AG04450 (cell line): Measurements from ENCODE around the gene METTL5. TPM values are rescaled to one million over a fixed set of nuclear protein-coding genes. Genes with fewer than 3 reads are reported as not detected.
"Not testable (repeated sequence)": the region's sequence is repeated elsewhere in the genome, so short reads cannot be mapped to it uniquely, and the experiment has no call there.

Source experiments
- CTCF ChIA-PET: fragments of 300-600, 350-600 bp; formaldehyde crosslinking; extraction: SDS; loops from one replicate; lab custom pipeline; 2022; ENCODE audit warnings: antibody characterized with exemption, inconsistent platforms; lab: Charles Lee
- POLR2A ChIA-PET: fragments of 350-600 bp; formaldehyde crosslinking; extraction: SDS; loops from one replicate; lab custom pipeline; 2021; ENCODE audit warnings: antibody characterized with exemption, inconsistent platforms; lab: Yijun Ruan, JAX
- DNase-seq: peaks from one replicate; pipeline ENCODE4 v3.0.0-alpha.2; 2011; ENCODE audit warnings: low read depth, low spot score
- H3K27ac ChIP-seq: one replicate; pipeline ENCODE4 v1.5.1; 2012; ENCODE audit warnings: low read depth, low read length, control low read depth
- H3K27me3 ChIP-seq: one replicate; pipeline ENCODE4 v1.6.0; 2012; ENCODE audit warnings: low read length; ENCODE audit not compliant: control insufficient read depth, insufficient read depth
- H3K4me3 ChIP-seq: 2 replicates; pipeline ENCODE4 v1.5.1; 2011; ENCODE audit warnings: mild to moderate bottlenecking, low read depth, low read length, control low read depth
- H3K9me3 ChIP-seq: 2 replicates; pipeline ENCODE4 v1.5.1; 2012; ENCODE audit warnings: low read length; ENCODE audit not compliant: control insufficient read depth, insufficient read depth
- CTCF ChIP-seq: IDR thresholded peaks from 2 replicates; pipeline ENCODE4 v1.5.1; 2011; ENCODE audit warnings: low read depth, low read length, control low read depth, inconsistent platforms
- polyA plus RNA-seq: library from polyadenylated mRNA; depleted of rRNA; stranded (reverse); fragments of >200 nt; gene quantifications from 2 replicates; pipeline ENCODE4 v1.2.3, GENCODE V29; 2011

Gene METTL5
- polyA plus RNA-seq, 1 experiment: 45.0 TPM

- no peak for TF ChIP-seq CTCF
- no peaks in the 10 kb centered on the region for H3K27me3 ChIP-seq
- H3K27ac ChIP-seq: no peak overlapping the region
- ChIA-PET CTCF (interaction anchor here (0.7 to 1.6 kb wide), 2 partner anchors 12 to 338 kb away, joined by 3 to 7 read pairs; no protein-coding TSS in a partner anchor), POLR2A (no interaction called here)
- DNase-seq: no peak
- H3K4me3 ChIP-seq: no peak overlapping the region
- H3K9me3 ChIP-seq: no peaks in the 10 kb centered on the region
Measured at GRCh38 chr2:169865492-169865891, 40.8 kb upstream of the METTL5 start.

- DNase-seq: no peak
- Histone ChIP-seq H3K9me3 (no peaks in the 10 kb centered on the region), H3K27ac (no peak overlapping the region), H3K4me3 (no peak overlapping the region), H3K27me3 (no peaks in the 10 kb centered on the region)
- TF ChIP-seq CTCF: no peak
- CTCF ChIA-PET: interaction anchor here (1.0 kb wide), 1 partner anchor 9 kb away, joined by 3 read pairs; no protein-coding TSS in a partner anchor
- POLR2A ChIA-PET: no interaction called here
Measured at GRCh38 chr2:169862816-169863215, 38.1 kb upstream of the METTL5 start.

GRCh38 chr2:169860149-169860548, 35.4 kb upstream of the METTL5 start:
- no peaks in the 10 kb centered on the region for H3K9me3 ChIP-seq
- H3K27me3 ChIP-seq: no peaks in the 10 kb centered on the region
- TF ChIP-seq CTCF: no peak
- H3K4me3 ChIP-seq: no peak overlapping the region
- ChIA-PET CTCF (no interaction called here), POLR2A (no interaction called here)
- H3K27ac ChIP-seq: no peak overlapping the region
- no peak for DNase-seq

DNA sequence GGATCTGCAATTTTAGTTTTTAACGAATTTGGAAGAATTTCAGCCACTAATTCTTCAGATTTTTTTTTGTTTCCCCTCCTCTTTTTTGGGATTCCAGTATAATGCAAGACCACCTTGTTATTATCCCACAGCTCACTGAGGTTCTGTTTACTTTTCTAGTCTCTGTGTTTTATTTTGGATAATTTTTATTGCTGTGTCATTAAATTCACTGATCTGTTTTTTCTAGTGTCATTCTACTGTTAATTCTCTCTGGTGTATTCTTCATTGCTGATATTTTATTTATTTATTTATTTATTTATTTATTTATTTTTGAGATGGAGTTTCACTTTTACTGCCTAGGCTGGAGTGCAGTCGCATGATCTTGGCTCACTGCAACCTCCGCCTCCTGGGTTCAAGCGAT, 34.7 kb upstream of the METTL5 start:
- POLR2A ChIA-PET: no interaction called here
- no peak for TF ChIP-seq CTCF
- CTCF ChIA-PET: no interaction called here
- DNase-seq: no peak
- Histone ChIP-seq H3K4me3 (no peak overlapping the region), H3K27ac (no peak overlapping the region), H3K27me3 (no peaks in the 10 kb centered on the region), H3K9me3 (no peaks in the 10 kb centered on the region)

DNA sequence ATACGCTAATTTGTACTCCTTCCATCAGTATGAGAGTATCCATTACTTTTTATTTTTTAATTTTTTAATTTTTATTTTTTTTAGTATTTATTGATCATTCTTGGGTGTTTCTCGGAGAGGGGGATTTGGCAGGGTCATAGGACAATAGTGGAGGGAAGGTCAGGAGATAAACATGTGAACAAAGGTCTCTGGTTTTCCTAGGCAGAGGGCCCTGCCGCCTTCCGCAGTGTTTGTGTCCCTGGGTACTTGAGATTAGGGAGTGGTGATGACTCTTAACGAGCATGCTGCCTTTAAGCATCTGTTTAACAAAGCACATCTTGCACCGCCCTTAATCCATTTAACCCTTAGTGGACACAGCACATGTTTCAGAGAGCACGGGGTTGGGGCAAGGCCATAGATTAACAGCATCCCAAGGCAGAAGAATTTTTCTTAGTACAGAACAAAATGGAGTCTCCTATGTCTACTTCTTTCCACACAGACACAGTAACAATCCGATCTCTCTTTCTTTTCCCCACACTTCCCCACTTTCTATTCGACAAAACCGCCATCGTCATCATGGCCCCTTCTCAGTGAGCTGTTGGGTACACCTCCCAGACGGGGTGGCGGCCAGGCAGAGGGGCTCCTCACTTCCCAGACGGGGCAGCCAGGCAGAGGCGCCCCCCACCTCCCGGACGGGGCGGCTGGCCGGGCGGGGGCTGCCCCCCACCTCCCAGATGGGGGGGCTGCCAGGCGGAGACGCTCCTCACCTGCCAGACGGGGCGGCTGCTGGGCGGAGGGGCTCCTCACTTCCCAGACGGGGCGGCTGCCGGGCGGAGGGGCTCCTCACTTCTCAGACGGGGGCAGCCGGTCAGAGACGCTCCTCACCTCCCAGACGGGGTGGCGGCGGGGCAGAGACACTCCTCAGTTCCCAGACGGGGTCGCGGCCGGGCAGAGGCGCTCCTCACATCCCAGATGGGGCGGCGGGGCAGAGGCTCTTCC, 30.9 kb upstream of the METTL5 start:
- H3K4me3 ChIP-seq, H3K27me3 ChIP-seq, H3K27ac ChIP-seq, DNase-seq, H3K9me3 ChIP-seq, CTCF ChIA-PET, POLR2A ChIA-PET: not testable (repeated sequence)
